Erythroblast (primary cell): ENCODE measurements around the gene PNMA6E.

Experiments
- DNase-seq, 2 experiments: peaks; one replicate each; lab custom pipeline; 2025; lab: John Stamatoyannopoulos, UW
- GATA1 ChIP-seq: IDR thresholded peaks from 2 replicates; pipeline ENCODE4 v1.6.1; 2011; ENCODE audit warnings: low read depth, mild to moderate bottlenecking, control low read depth, low read length, moderate library complexity
- POLR2A ChIP-seq: IDR thresholded peaks from 2 replicates; pipeline ENCODE4 v1.6.1; 2011; ENCODE audit warnings: mild to moderate bottlenecking, low read length

The PNMA6E gene

GRCh38 chrX:153421856-153422255, 20.7 kb upstream of the PNMA6E start:
- no peak for DNase-seq
- TF ChIP-seq POLR2A (no peak), GATA1 (no peak)

- TF ChIP-seq POLR2A = no peak
- TF ChIP-seq GATA1 = no peak
- DNase-seq = no peak
Measured at GRCh38 chrX:153420851-153421599, 19.9 kb upstream of the PNMA6E start.

GRCh38 chrX:153417637-153418036, 16.5 kb upstream of the PNMA6E start:
- no peak for TF ChIP-seq GATA1
- TF ChIP-seq POLR2A = no peak
- DNase-seq = no peak

GRCh38 chrX:153416781-153417450, 15.8 kb upstream of the PNMA6E start:
- no peak for DNase-seq
- no peak for TF ChIP-seq POLR2A
- no peak for TF ChIP-seq GATA1

GRCh38 chrX:153414856-153415510, 13.8 kb upstream of the PNMA6E start:
- DNase-seq = no peak
- TF ChIP-seq GATA1 (no peak), POLR2A (no peak)

GRCh38 chrX:153413731-153414130, 12.6 kb upstream of the PNMA6E start:
- TF ChIP-seq POLR2A (no peak), GATA1 (no peak)
- DNase-seq = no peak

GRCh38 chrX:153412746-153413720, 11.9 kb upstream of the PNMA6E start:
- TF ChIP-seq POLR2A (no peak), GATA1 (no peak)
- no peak for DNase-seq

GRCh38 chrX:153411988-153412574, 10.9 kb upstream of the PNMA6E start:
- no peak for DNase-seq
- TF ChIP-seq GATA1 (no peak), POLR2A (no peak)

- DNase-seq = no peak
- TF ChIP-seq GATA1 (no peak), POLR2A (no peak)
Measured at GRCh38 chrX:153411255-153411987, 10.3 kb upstream of the PNMA6E start, which contains the start of gene ZFP92. Gene ZFP92 (plus strand): TSS chrX:153411472. CDS start chrX:153418323, 6,851 bp downstream.

- TF ChIP-seq GATA1 = no peak
- no peak for TF ChIP-seq POLR2A
- DNase-seq = no peak
Measured at GRCh38 chrX:153410888-153411254, 9.7 kb upstream of the PNMA6E start.

- no peak for TF ChIP-seq POLR2A
- TF ChIP-seq GATA1 = no peak
- no peak for DNase-seq
Measured at GRCh38 chrX:153410373-153410772, 9.2 kb upstream of the PNMA6E start.

GRCh38 chrX:153409414-153410101, 8.4 kb upstream of the PNMA6E start:
- DNase-seq = no peak
- TF ChIP-seq POLR2A (no peak), GATA1 (no peak)
